ENCODE data around the gene FOXA1. TPM values are rescaled to one million over a fixed set of nuclear protein-coding genes. Genes with fewer than 3 reads are reported as not detected.
A peak's percentile ranks its signal among the peaks of the same experiment; 100 is the strongest.

FOXA1 gene
- total RNA-seq, 4 donors from 2014 or later, result 4.8 to 14.4 (median 8.3) TPM

DNA sequence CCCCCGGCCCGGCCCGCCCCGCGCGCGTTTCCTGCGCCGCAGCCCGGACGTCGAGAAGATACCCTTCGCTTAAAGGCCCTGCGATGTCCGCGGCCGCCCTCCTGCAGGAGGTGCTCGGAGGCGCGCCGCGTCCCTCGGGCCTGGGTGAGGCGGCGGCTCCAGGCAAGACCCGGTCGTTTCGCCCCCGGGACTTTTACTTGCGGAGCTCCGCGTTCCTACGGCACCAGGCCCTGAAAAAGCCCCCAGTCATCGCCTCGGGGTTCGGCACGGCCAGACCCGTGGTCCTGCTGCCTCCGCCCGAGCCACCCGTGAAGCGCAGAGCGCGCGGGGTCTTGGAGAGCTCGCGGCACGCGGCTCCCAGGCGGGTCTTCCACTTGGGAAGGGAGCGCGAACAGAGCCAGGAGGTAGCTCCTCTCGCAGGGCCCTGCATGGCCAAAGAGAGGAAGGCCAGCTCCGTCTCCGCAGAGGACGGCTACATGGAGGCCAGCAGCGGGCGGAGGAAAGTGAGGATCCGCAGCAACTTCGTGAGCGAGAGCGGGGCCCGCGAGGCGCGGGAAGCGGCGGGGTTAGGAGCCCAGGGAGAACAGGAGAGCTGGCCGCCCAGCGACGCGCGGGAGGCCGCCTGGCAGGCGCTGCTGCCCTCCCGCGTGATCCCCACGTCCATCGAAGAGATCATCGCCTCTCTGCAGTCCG lies 27.3 kb upstream of the FOXA1 start:
- TF ChIP-seq, protein P1, sequence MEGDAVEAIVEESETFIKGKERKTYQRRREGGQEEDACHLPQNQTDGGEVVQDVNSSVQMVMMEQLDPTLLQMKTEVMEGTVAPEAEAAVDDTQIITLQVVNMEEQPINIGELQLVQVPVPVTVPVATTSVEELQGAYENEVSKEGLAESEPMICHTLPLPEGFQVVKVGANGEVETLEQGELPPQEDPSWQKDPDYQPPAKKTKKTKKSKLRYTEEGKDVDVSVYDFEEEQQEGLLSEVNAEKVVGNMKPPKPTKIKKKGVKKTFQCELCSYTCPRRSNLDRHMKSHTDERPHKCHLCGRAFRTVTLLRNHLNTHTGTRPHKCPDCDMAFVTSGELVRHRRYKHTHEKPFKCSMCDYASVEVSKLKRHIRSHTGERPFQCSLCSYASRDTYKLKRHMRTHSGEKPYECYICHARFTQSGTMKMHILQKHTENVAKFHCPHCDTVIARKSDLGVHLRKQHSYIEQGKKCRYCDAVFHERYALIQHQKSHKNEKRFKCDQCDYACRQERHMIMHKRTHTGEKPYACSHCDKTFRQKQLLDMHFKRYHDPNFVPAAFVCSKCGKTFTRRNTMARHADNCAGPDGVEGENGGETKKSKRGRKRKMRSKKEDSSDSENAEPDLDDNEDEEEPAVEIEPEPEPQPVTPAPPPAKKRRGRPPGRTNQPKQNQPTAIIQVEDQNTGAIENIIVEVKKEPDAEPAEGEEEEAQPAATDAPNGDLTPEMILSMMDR (IDR thresholded peaks at IDR 0.05), result no peak
- peaks cover 5% of the 10 kb centered on the region for H3K9me3 ChIP-seq
- no peaks in the 10 kb centered on the region for H3K36me3 ChIP-seq
- no peak overlapping the region for H3K27ac ChIP-seq
- H3K4me3 ChIP-seq, result peak overlapping the region; percentile 35
- peaks cover 18% of the 10 kb centered on the region for H3K4me1 ChIP-seq
- 18% methylated on average over 66 of the region's 81 CpGs for WGBS
- no peak for DNase-seq (ENCODE audit: low spot score in 2 of 2)
- peaks cover 28% of the 10 kb centered on the region for H3K27me3 ChIP-seq

DNA sequence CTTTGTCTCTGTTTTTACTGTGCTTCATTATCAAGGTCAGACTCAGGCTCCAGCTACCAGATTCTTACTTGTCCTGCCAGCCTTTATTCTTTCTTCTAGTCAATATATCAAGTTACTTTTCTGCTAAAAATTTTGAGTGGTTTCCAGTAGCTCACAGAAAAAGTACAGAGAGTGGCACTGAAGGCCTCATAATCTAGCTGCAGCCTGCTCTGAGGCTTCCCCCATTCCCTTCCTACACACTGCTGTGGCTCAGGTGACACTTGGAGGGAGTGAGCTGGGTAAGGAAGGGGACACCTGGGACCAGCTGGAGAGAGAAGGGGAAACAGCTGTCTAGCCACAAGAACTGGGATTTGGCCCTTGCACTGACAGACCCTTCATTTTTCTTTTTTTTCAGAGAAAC lies 25.8 kb upstream of the FOXA1 start:
- H3K27me3 ChIP-seq, result peaks cover 28% of the 10 kb centered on the region
- no peak for TF ChIP-seq POLR2AphosphoS5 (IDR thresholded peaks at IDR 0.05)
- TF ChIP-seq POLR2A (IDR thresholded peaks at IDR 0.05), result no peak
- no peak for TF ChIP-seq EP300 (IDR thresholded peaks at IDR 0.05)
- TF ChIP-seq, protein P1 (IDR thresholded peaks at IDR 0.05), result no peak
- H3K9me3 ChIP-seq, result peaks cover 8% of the 10 kb centered on the region
- no peak overlapping the region for H3K27ac ChIP-seq
- H3K36me3 ChIP-seq, result no peaks in the 10 kb centered on the region
- DNase-seq (ENCODE audit: low spot score in 2 of 2), result no peak
- H3K4me1 ChIP-seq, result peaks cover 18% of the 10 kb centered on the region
- H3K4me3 ChIP-seq, result no peak overlapping the region

DNA sequence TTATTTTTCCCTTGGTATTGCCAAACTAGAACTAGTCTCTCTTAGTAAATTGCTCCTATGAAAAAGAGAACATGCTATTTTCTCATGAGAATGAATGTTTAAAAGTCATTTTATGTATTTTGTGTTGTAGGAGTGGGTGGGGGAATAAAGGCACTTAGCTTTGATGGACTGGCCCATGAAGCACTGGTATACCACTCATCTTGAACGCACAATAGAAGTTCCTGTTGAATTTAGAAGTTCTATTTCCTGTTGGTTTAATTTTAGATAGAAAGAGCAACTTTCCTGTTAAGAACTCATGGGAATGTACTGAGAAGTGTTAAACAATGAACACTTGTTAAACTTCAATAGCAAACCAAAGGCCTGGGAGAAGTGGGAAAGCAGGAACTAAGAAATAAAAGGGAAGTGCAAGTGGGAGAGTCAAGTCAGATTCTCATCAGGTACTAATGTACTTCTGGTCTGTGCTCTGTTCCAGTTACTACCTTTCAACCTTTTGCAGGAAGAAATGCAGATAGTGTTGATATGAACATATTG lies 23.5 kb upstream of the FOXA1 start:
- H3K27ac ChIP-seq, result no peak overlapping the region
- no peak for DNase-seq (ENCODE audit: low spot score in 2 of 2)
- WGBS, result 83% methylated on average over 1 of the region's 1 CpG
- TF ChIP-seq POLR2A (IDR thresholded peaks at IDR 0.05) (no peak), POLR2AphosphoS5 (IDR thresholded peaks at IDR 0.05) (no peak), EP300 (IDR thresholded peaks at IDR 0.05) (no peak)
- TF ChIP-seq, protein P1 (IDR thresholded peaks at IDR 0.05), result no peak
- H3K4me1 ChIP-seq, result peaks cover 16% of the 10 kb centered on the region
- peaks cover 24% of the 10 kb centered on the region for H3K27me3 ChIP-seq
- H3K4me3 ChIP-seq, result no peak overlapping the region
- H3K36me3 ChIP-seq, result no peaks in the 10 kb centered on the region
- peaks cover 19% of the 10 kb centered on the region for H3K9me3 ChIP-seq

DNA sequence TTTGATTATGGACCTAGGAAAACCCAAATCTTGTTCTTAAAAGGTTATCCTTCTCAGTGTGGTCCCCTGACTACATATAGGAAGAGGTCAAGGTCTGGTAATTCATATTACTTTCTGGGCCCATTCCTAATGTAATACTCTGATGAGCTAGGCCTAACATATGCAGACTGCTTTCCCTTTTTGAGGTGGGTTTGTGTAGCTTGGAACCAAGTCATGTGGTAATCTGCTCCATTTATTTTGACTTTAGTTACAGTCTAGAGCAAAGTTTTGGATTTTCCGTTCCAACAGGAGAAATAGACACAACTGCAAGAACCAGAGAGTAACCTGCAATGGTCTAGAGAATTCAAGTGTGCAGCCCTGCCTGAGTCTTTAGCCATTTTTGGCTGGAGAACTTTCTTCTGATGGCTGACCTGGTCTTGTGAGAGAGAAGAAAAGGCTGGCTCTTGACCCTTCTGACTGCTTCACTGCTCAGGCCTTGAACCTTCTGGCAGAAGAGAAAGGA lies 22.9 kb upstream of the FOXA1 start:
- H3K4me3 ChIP-seq, result no peak overlapping the region
- peaks cover 19% of the 10 kb centered on the region for H3K9me3 ChIP-seq
- H3K36me3 ChIP-seq, result no peaks in the 10 kb centered on the region
- peaks cover 23% of the 10 kb centered on the region for H3K27me3 ChIP-seq
- no peak overlapping the region for H3K27ac ChIP-seq
- WGBS, result 100% methylated on average over 1 of the region's 1 CpG
- DNase-seq (ENCODE audit: low spot score in 2 of 2), result no peak
- peaks cover 9% of the 10 kb centered on the region for H3K4me1 ChIP-seq
- no peak for TF ChIP-seq POLR2A (IDR thresholded peaks at IDR 0.05)
- TF ChIP-seq POLR2AphosphoS5 (IDR thresholded peaks at IDR 0.05), result no peak
- TF ChIP-seq, protein P1 (IDR thresholded peaks at IDR 0.05), result no peak
- no peak for TF ChIP-seq EP300 (IDR thresholded peaks at IDR 0.05)

DNA sequence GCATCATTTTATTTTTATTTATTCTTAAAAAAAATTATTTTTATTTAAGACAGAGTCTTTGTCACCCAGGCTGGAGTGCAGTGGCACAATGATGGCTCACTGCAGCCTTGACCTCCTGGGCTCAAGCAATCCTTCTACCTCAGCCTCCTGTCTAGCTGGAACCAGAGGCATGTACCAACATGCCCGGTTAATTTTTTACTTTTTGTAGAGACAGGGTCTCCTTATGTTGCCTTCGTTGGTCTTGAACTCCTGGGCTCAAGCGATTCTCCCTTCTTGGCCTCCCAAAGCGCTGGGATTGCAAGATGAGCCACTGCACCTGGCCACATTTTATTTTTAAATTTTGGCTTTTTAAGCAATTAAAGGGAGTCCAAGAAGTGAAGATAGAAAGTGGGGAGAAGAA lies 21.8 kb upstream of the FOXA1 start:
- TF ChIP-seq POLR2A (IDR thresholded peaks at IDR 0.05) (no peak), POLR2AphosphoS5 (IDR thresholded peaks at IDR 0.05) (no peak), EP300 (IDR thresholded peaks at IDR 0.05) (no peak)
- TF ChIP-seq, protein P1 (IDR thresholded peaks at IDR 0.05), result no peak
- Histone ChIP-seq H3K27me3 (peaks cover 17% of the 10 kb centered on the region), H3K27ac (no peak overlapping the region), H3K36me3 (no peaks in the 10 kb centered on the region), H3K4me3 (no peak overlapping the region), H3K9me3 (peaks cover 19% of the 10 kb centered on the region), H3K4me1 (no peaks in the 10 kb centered on the region)
- 95% methylated on average over 4 of the region's 4 CpGs for WGBS
- no peak for DNase-seq (ENCODE audit: low spot score in 2 of 2)
